Measurements from ENCODE around the gene SCAPER. TPM values are rescaled to one million over a fixed set of nuclear protein-coding genes. Genes with fewer than 3 reads are reported as not detected.

The SCAPER gene
- total RNA-seq = 10 to 100 TPM; 30.9 to 34.7 TPM

- DNase-seq = peak; percentile 94
- no peaks in the 10 kb centered on the region for H3K36me3 Mint-ChIP-seq (ENCODE audit: insufficient read depth in 2 of 2)
- H3K4me1 Mint-ChIP-seq (ENCODE audit: low read depth) = peaks cover 33% of the 10 kb centered on the region
- H3K27ac Mint-ChIP-seq = peak within 1 kb of the TSS; percentile 96
- no peaks in the 10 kb centered on the region for H3K27me3 Mint-ChIP-seq (ENCODE audit: low read depth)
- H3K9me3 Mint-ChIP-seq = no peaks in the 10 kb centered on the region
- peak within 1 kb of the TSS; percentile 97 for H3K4me3 Mint-ChIP-seq
- peak; percentile 91 to 92 for ATAC-seq (replicated peaks in 1 of 2)
Measured at GRCh38 chr15:76905013-76905839, at the start of gene SCAPER. SCAPER (minus strand) TSS chr15:76905340; CDS start chr15:76883817, 21,523 bp downstream.

GRCh38 chr15:76954744-76955143 is 49.6 kb upstream of the SCAPER start:
- H3K27ac Mint-ChIP-seq = no peak overlapping the region
- no peaks in the 10 kb centered on the region for H3K27me3 Mint-ChIP-seq (ENCODE audit: low read depth)
- H3K4me1 Mint-ChIP-seq (ENCODE audit: low read depth) = no peaks in the 10 kb centered on the region
- H3K4me3 Mint-ChIP-seq = no peak overlapping the region
- no peak for ATAC-seq (replicated peaks in 1 of 2)
- no peak for DNase-seq
- no peaks in the 10 kb centered on the region for H3K9me3 Mint-ChIP-seq
- H3K36me3 Mint-ChIP-seq (ENCODE audit: insufficient read depth in 2 of 2) = peaks cover 0 to 5% of the 10 kb centered on the region in 2 donors

- DNase-seq (no peak), ATAC-seq (replicated peaks in 1 of 2) (no peak)
- peaks cover 0 to 5% of the 10 kb centered on the region in 2 donors for H3K36me3 Mint-ChIP-seq (ENCODE audit: insufficient read depth in 2 of 2)
- H3K27ac Mint-ChIP-seq = no peak overlapping the region
- no peaks in the 10 kb centered on the region for H3K9me3 Mint-ChIP-seq
- H3K4me1 Mint-ChIP-seq (ENCODE audit: low read depth) = no peaks in the 10 kb centered on the region
- no peaks in the 10 kb centered on the region for H3K27me3 Mint-ChIP-seq (ENCODE audit: low read depth)
- no peak overlapping the region for H3K4me3 Mint-ChIP-seq
Measured at GRCh38 chr15:76953913-76954312, 48.8 kb upstream of the SCAPER start.

- H3K9me3 Mint-ChIP-seq = no peaks in the 10 kb centered on the region
- H3K27ac Mint-ChIP-seq = peak overlapping the region; percentile 51
Measured at GRCh38 chr15:76951220-76951619, 46.1 kb upstream of the SCAPER start.

GRCh38 chr15:76947454-76947853 is 42.3 kb upstream of the SCAPER start:
- Mint-ChIP-seq H3K4me1 (ENCODE audit: low read depth) (no peaks in the 10 kb centered on the region), H3K36me3 (ENCODE audit: insufficient read depth in 2 of 2) (peaks cover 11 to 33% of the 10 kb centered on the region in 2 donors)

More at GRCh38 chr15:76951220-76951619, 46.1 kb upstream of the SCAPER start:
- ATAC-seq (replicated peaks in 1 of 2) = peak in 1 of 2 donors; percentile 35
- DNase-seq = no peak
- Mint-ChIP-seq H3K27me3 (ENCODE audit: low read depth) (no peaks in the 10 kb centered on the region), H3K36me3 (ENCODE audit: insufficient read depth in 2 of 2) (peaks cover 3 to 18% of the 10 kb centered on the region in 2 donors), H3K4me3 (no peak overlapping the region), H3K4me1 (ENCODE audit: low read depth) (no peaks in the 10 kb centered on the region)

GRCh38 chr15:76945494-76946093 is 40.5 kb upstream of the SCAPER start:
- DNase-seq (no peak), ATAC-seq (replicated peaks in 1 of 2) (no peak)
- Mint-ChIP-seq H3K9me3 (no peaks in the 10 kb centered on the region), H3K27ac (no peak overlapping the region), H3K36me3 (ENCODE audit: insufficient read depth in 2 of 2) (peaks cover 11 to 31% of the 10 kb centered on the region in 2 donors), H3K4me3 (no peak overlapping the region), H3K27me3 (ENCODE audit: low read depth) (no peaks in the 10 kb centered on the region), H3K4me1 (ENCODE audit: low read depth) (no peaks in the 10 kb centered on the region)

More at GRCh38 chr15:76947454-76947853, 42.3 kb upstream of the SCAPER start:
- Mint-ChIP-seq H3K27ac (peak overlapping the region; percentile 29), H3K4me3 (no peak overlapping the region), H3K27me3 (ENCODE audit: low read depth) (no peaks in the 10 kb centered on the region), H3K9me3 (no peaks in the 10 kb centered on the region)
- ATAC-seq (replicated peaks in 1 of 2) (no peak), DNase-seq (no peak)

- ATAC-seq (replicated peaks in 1 of 2) (no peak), DNase-seq (no peak)
- H3K27ac Mint-ChIP-seq = no peak overlapping the region
- no peak overlapping the region for H3K4me3 Mint-ChIP-seq
- no peaks in the 10 kb centered on the region for H3K9me3 Mint-ChIP-seq
- peaks cover 11 to 26% of the 10 kb centered on the region in 2 donors for H3K36me3 Mint-ChIP-seq (ENCODE audit: insufficient read depth in 2 of 2)
- no peaks in the 10 kb centered on the region for H3K27me3 Mint-ChIP-seq (ENCODE audit: low read depth)
- H3K4me1 Mint-ChIP-seq (ENCODE audit: low read depth) = peaks cover 4% of the 10 kb centered on the region
Measured at GRCh38 chr15:76942331-76942730, 37.2 kb upstream of the SCAPER start.

GRCh38 chr15:76941636-76942035 is 36.5 kb upstream of the SCAPER start:
- Mint-ChIP-seq H3K27me3 (ENCODE audit: low read depth) (no peaks in the 10 kb centered on the region), H3K36me3 (ENCODE audit: insufficient read depth in 2 of 2) (peaks cover 8 to 21% of the 10 kb centered on the region in 2 donors), H3K4me3 (no peak overlapping the region), H3K4me1 (ENCODE audit: low read depth) (peaks cover 10% of the 10 kb centered on the region), H3K9me3 (no peaks in the 10 kb centered on the region), H3K27ac (no peak overlapping the region)
- ATAC-seq (replicated peaks in 1 of 2) (no peak), DNase-seq (no peak)

- Mint-ChIP-seq H3K4me3 (no peak overlapping the region), H3K4me1 (ENCODE audit: low read depth) (peaks cover 21% of the 10 kb centered on the region), H3K36me3 (ENCODE audit: insufficient read depth in 2 of 2) (peaks cover 8 to 23% of the 10 kb centered on the region in 2 donors), H3K27me3 (ENCODE audit: low read depth) (no peaks in the 10 kb centered on the region), H3K9me3 (no peaks in the 10 kb centered on the region), H3K27ac (no peak overlapping the region)
- DNase-seq = no peak
- ATAC-seq (replicated peaks in 1 of 2) = peak in 1 of 2 donors; percentile 49
Measured at GRCh38 chr15:76939715-76940114, 34.6 kb upstream of the SCAPER start.

GRCh38 chr15:76938752-76939151 is 33.6 kb upstream of the SCAPER start:
- no peak for ATAC-seq (replicated peaks in 1 of 2)
- no peak overlapping the region for H3K27ac Mint-ChIP-seq

GRCh38 chr15:76936671-76937070 is 31.5 kb upstream of the SCAPER start:
- H3K27ac Mint-ChIP-seq = no peak overlapping the region
- ATAC-seq (replicated peaks in 1 of 2) = no peak
- no peaks in the 10 kb centered on the region for H3K9me3 Mint-ChIP-seq
- no peaks in the 10 kb centered on the region for H3K27me3 Mint-ChIP-seq (ENCODE audit: low read depth)
- H3K4me3 Mint-ChIP-seq = no peak overlapping the region
- H3K36me3 Mint-ChIP-seq (ENCODE audit: insufficient read depth in 2 of 2) = peaks cover 0 to 17% of the 10 kb centered on the region in 2 donors
- H3K4me1 Mint-ChIP-seq (ENCODE audit: low read depth) = peaks cover 42% of the 10 kb centered on the region
- DNase-seq = no peak

More at GRCh38 chr15:76938752-76939151, 33.6 kb upstream of the SCAPER start:
- H3K9me3 Mint-ChIP-seq = no peaks in the 10 kb centered on the region
- DNase-seq = no peak
- no peaks in the 10 kb centered on the region for H3K27me3 Mint-ChIP-seq (ENCODE audit: low read depth)
- peaks cover 4 to 16% of the 10 kb centered on the region in 2 donors for H3K36me3 Mint-ChIP-seq (ENCODE audit: insufficient read depth in 2 of 2)
- no peak overlapping the region for H3K4me3 Mint-ChIP-seq
- peaks cover 29% of the 10 kb centered on the region for H3K4me1 Mint-ChIP-seq (ENCODE audit: low read depth)

- ATAC-seq (replicated peaks in 1 of 2) (no peak), DNase-seq (no peak)
- Mint-ChIP-seq H3K4me1 (ENCODE audit: low read depth) (peaks cover 49% of the 10 kb centered on the region), H3K27ac (peak overlapping the region; percentile 2), H3K4me3 (peak overlapping the region in 1 of 2 donors; percentile 18), H3K36me3 (ENCODE audit: insufficient read depth in 2 of 2) (peaks cover 0 to 15% of the 10 kb centered on the region in 2 donors), H3K27me3 (ENCODE audit: low read depth) (no peaks in the 10 kb centered on the region), H3K9me3 (no peaks in the 10 kb centered on the region)
Measured at GRCh38 chr15:76935620-76936019, 30.5 kb upstream of the SCAPER start.
